ENCODE data around the gene SMCP.
A peak's percentile ranks its signal among the peaks of the same experiment; 100 is the strongest.

SMCP gene

GRCh38 chr1:152886758-152887409, 8.8 kb downstream of the SMCP start:
- no peak for DNase-seq (ENCODE audit: low spot score)

GRCh38 chr1:152888126-152888525, 10.0 kb downstream of the SMCP start:
- no peak for DNase-seq (ENCODE audit: low spot score)

GRCh38 chr1:152899027-152899426, 20.9 kb downstream of the SMCP start:
- DNase-seq (ENCODE audit: low spot score) = no peak

- no peak for DNase-seq (ENCODE audit: low spot score)
Measured at GRCh38 chr1:152899883-152900282, 21.8 kb downstream of the SMCP start.

- DNase-seq (ENCODE audit: low spot score) = no peak
Measured at GRCh38 chr1:152901631-152902030, 23.5 kb downstream of the SMCP start.

GRCh38 chr1:152902636-152903035, 24.5 kb downstream of the SMCP start:
- no peak for DNase-seq (ENCODE audit: low spot score)

GRCh38 chr1:152904688-152905440, 26.7 kb downstream of the SMCP start:
- no peak for DNase-seq (ENCODE audit: low spot score)

- no peak for DNase-seq (ENCODE audit: low spot score)
Measured at GRCh38 chr1:152906023-152906565, 28.0 kb downstream of the SMCP start.

- no peak for DNase-seq (ENCODE audit: low spot score)
Measured at GRCh38 chr1:152907686-152908601, 29.8 kb downstream of the SMCP start, which contains the start of gene IVL. IVL (plus strand) TSS chr1:152908546; CDS start chr1:152909798, 1,252 bp downstream.

- no peak for DNase-seq (ENCODE audit: low spot score)
Measured at GRCh38 chr1:152909206-152909605, 31.1 kb downstream of the SMCP start.

GRCh38 chr1:152912471-152912870, 34.3 kb downstream of the SMCP start:
- DNase-seq (ENCODE audit: low spot score) = no peak

GRCh38 chr1:152912900-152913299, 34.8 kb downstream of the SMCP start:
- no peak for DNase-seq (ENCODE audit: low spot score)

GRCh38 chr1:152917794-152918193, 39.7 kb downstream of the SMCP start:
- DNase-seq (ENCODE audit: low spot score) = peak; percentile 3

- DNase-seq (ENCODE audit: low spot score) = no peak
Measured at GRCh38 chr1:152919071-152919470, 40.9 kb downstream of the SMCP start.

- DNase-seq (ENCODE audit: low spot score) = no peak
Measured at GRCh38 chr1:152924191-152924590, 46.1 kb downstream of the SMCP start.

GRCh38 chr1:152926091-152926490, 48.0 kb downstream of the SMCP start:
- no peak for DNase-seq (ENCODE audit: low spot score)

GRCh38 chr1:152928671-152929070, 50.5 kb downstream of the SMCP start:
- no peak for DNase-seq (ENCODE audit: low spot score)

- DNase-seq (ENCODE audit: low spot score) = no peak
Measured at GRCh38 chr1:152932170-152932811, 54.2 kb downstream of the SMCP start.

GRCh38 chr1:152933196-152933595, 55.1 kb downstream of the SMCP start:
- DNase-seq (ENCODE audit: low spot score) = no peak

Measured in hematopoietic multipotent progenitor cell treated with erythropoietin and hydrocortisone succinate and interleukin-3 and kit ligand, for 15 days (in vitro differentiated cells).